Medulla oblongata (tissue), 1 donor: ENCODE results near the gene ARVCF.

Source experiments
- DNase-seq: peaks from one replicate; pipeline ENCODE4 v3.0.0-alpha.2; 2015; ENCODE audit errors: extremely low spot score

Gene ARVCF

GRCh38 chr22:19973551-19974267 lies 42.9 kb downstream of the ARVCF start:
- no peak for DNase-seq

- no peak for DNase-seq
These were observed 43.7 kb downstream of the ARVCF start for GRCh38 chr22:19972652-19973550.

- no peak for DNase-seq
These were observed 44.4 kb downstream of the ARVCF start for GRCh38 chr22:19972251-19972650.

GRCh38 chr22:19971276-19972124 lies 45.1 kb downstream of the ARVCF start:
- no peak for DNase-seq

GRCh38 chr22:19970479-19971275 lies 45.9 kb downstream of the ARVCF start:
- DNase-seq: peak; percentile 71

- no peak for DNase-seq
These were observed 46.6 kb downstream of the ARVCF start for GRCh38 chr22:19970031-19970478.

GRCh38 chr22:19969141-19969928 lies 47.3 kb downstream of the ARVCF start:
- DNase-seq: no peak

GRCh38 chr22:19968450-19968891 lies 48.2 kb downstream of the ARVCF start:
- no peak for DNase-seq

- DNase-seq: no peak
These were observed 48.7 kb downstream of the ARVCF start for GRCh38 chr22:19967850-19968449.

- no peak for DNase-seq
These were observed 49.5 kb downstream of the ARVCF start for GRCh38 chr22:19966908-19967750.

GRCh38 chr22:19965771-19966709 lies 50.6 kb downstream of the ARVCF start:
- peak; percentile 35 for DNase-seq

- DNase-seq: no peak
These were observed 51.8 kb downstream of the ARVCF start for GRCh38 chr22:19964701-19965386.

- DNase-seq: no peak
These were observed 52.6 kb downstream of the ARVCF start for GRCh38 chr22:19963863-19964642.

GRCh38 chr22:19962909-19963806 lies 53.5 kb downstream of the ARVCF start:
- DNase-seq: no peak

- peak; percentile 80 for DNase-seq
These were observed 54.2 kb downstream of the ARVCF start for GRCh38 chr22:19962246-19962908.
